SK-N-SH treated with all-trans-retinoic acid at 6 μM for 48 hours (cell line): ENCODE data around the gene KLHL25.

Experiments
- ATAC-seq: fragments of 200-7000 bp; cut with Tn5 transposase; 3 replicates; pipeline ENCODE4 v1.9.1; 2020; ENCODE audit warnings: mild to moderate bottlenecking, moderate library complexity
- ARNTL ChIP-seq: fragments of 450-650 bp; formaldehyde crosslinking; IDR thresholded peaks from 2 replicates; pipeline ENCODE4 v1.5.0; 2020; ENCODE audit warnings: low read depth, mild to moderate bottlenecking, moderate library complexity, borderline replicate concordance
- CSDC2 ChIP-seq: fragments of 250-450 bp; sonication (Bioruptor Pico); IDR thresholded peaks from 2 replicates; pipeline ENCODE4 v1.5.0; 2020; ENCODE audit warnings: mild to moderate bottlenecking, moderate library complexity
- ESRRG ChIP-seq: fragments of 250-450 bp; sonication (Bioruptor Pico); IDR thresholded peaks from 2 replicates; pipeline ENCODE4 v1.6.1; 2021; ENCODE audit warnings: mild to moderate bottlenecking
- GLIS3 ChIP-seq: fragments of 250-450 bp; sonication (Bioruptor Pico); IDR thresholded peaks from 2 replicates; pipeline ENCODE4 v1.5.0; 2020; ENCODE audit warnings: mild to moderate bottlenecking, moderate library complexity
- ISL1 ChIP-seq: fragments of 250-450 bp; sonication (Bioruptor Pico); IDR thresholded peaks from 2 replicates; pipeline ENCODE4 v2.1.2; 2022; ENCODE audit warnings: mild to moderate bottlenecking, moderate library complexity
- OSR1 ChIP-seq: fragments of 250-450 bp; sonication (Bioruptor Pico); IDR thresholded peaks from 2 replicates; pipeline ENCODE4 v1.8.0; 2022; ENCODE audit warnings: moderate library complexity, mild to moderate bottlenecking, inconsistent platforms
- POU6F1 ChIP-seq: fragments of 250-450 bp; sonication (Bioruptor Pico); IDR thresholded peaks from 2 replicates; pipeline ENCODE4 v1.8.0; 2021; ENCODE audit warnings: low read depth, mild to moderate bottlenecking, moderate library complexity, borderline replicate concordance
- PPARA ChIP-seq: fragments of 250-450 bp; sonication (Bioruptor Pico); IDR thresholded peaks from 2 replicates; pipeline ENCODE4 v1.5.0; 2020; ENCODE audit warnings: mild to moderate bottlenecking, borderline replicate concordance
- SNAI2 ChIP-seq: fragments of 250-450 bp; sonication (Bioruptor Pico); IDR thresholded peaks from 2 replicates; pipeline ENCODE4 v1.5.0; 2020; ENCODE audit warnings: mild to moderate bottlenecking, moderate library complexity
- TCF4 ChIP-seq: fragments of 250-450 bp; sonication (Bioruptor Pico); IDR thresholded peaks from 2 replicates; pipeline ENCODE4 v1.8.0; 2021; ENCODE audit warnings: mild to moderate bottlenecking, moderate library complexity, borderline replicate concordance
- TOX ChIP-seq: fragments of 250-450 bp; sonication (Bioruptor Pico); IDR thresholded peaks from 2 replicates; pipeline ENCODE4 v1.8.0; 2021; ENCODE audit warnings: mild to moderate bottlenecking, moderate library complexity, borderline replicate concordance
- ZC3H10 ChIP-seq: fragments of 250-450 bp; sonication (Bioruptor Pico); IDR thresholded peaks from 2 replicates; pipeline ENCODE4 v1.5.1; 2021; ENCODE audit warnings: mild to moderate bottlenecking, moderate library complexity
- ZFP3 ChIP-seq: fragments of 250-450 bp; sonication (Bioruptor Pico); IDR thresholded peaks from 2 replicates; pipeline ENCODE4 v1.5.0; 2020; ENCODE audit warnings: mild to moderate bottlenecking, moderate library complexity
- ZFP30 ChIP-seq: fragments of 450-650 bp; formaldehyde crosslinking; IDR thresholded peaks from 2 replicates; pipeline ENCODE4 v1.5.0; 2022; ENCODE audit warnings: mild to moderate bottlenecking, moderate library complexity
- ZNF565 ChIP-seq: fragments of 450-650 bp; formaldehyde crosslinking; conservative IDR thresholded peaks from 2 replicates; pipeline ENCODE4 v1.5.0; 2020; ENCODE audit warnings: low read depth, mild to moderate bottlenecking, moderate library complexity
- ZNF70 ChIP-seq: fragments of 450-650 bp; formaldehyde crosslinking; IDR thresholded peaks from 2 replicates; pipeline ENCODE4 v1.5.0; 2020; ENCODE audit warnings: mild to moderate bottlenecking, moderate library complexity
- ZNF8 ChIP-seq: fragments of 450-650 bp; formaldehyde crosslinking; IDR thresholded peaks from 2 replicates; pipeline ENCODE4 v1.5.0; 2020; ENCODE audit warnings: mild to moderate bottlenecking, moderate library complexity
- TF ChIP-seq, protein P1 (sequence below): fragments of 250-450 bp; sonication (Bioruptor Pico); IDR thresholded peaks from 2 replicates; pipeline ENCODE4 v1.5.1; 2021; ENCODE audit warnings: mild to moderate bottlenecking, moderate library complexity
- TF ChIP-seq, protein P2 (sequence below): fragments of 250-450 bp; sonication (Bioruptor Pico); IDR thresholded peaks from 2 replicates; pipeline ENCODE4 v1.5.0; 2020; ENCODE audit warnings: mild to moderate bottlenecking, moderate library complexity
- TF ChIP-seq, protein P3 (sequence below): fragments of 250-450 bp; sonication (Bioruptor Pico); IDR thresholded peaks from 2 replicates; pipeline ENCODE4 v1.8.0; 2020; ENCODE audit warnings: mild to moderate bottlenecking, moderate library complexity, borderline replicate concordance

Gene KLHL25

GRCh38 chr15:85785887-85786780 is 8.6 kb downstream of the KLHL25 start:
- ATAC-seq: peak; percentile 89
- TF ChIP-seq ZFP30 (CRISPR knock-in tag) (no peak), CSDC2 (CRISPR knock-in tag) (0 out of 2 replicates have a peak, but pooled peaks have one; percentile 20)

- no peak for ATAC-seq
- TF ChIP-seq POU6F1 (CRISPR knock-in tag): no peak
- TF ChIP-seq SNAI2 (CRISPR knock-in tag): no peak
- no peak for TF ChIP-seq TCF4
- no peak for TF ChIP-seq ZNF8 (CRISPR knock-in tag)
- TF ChIP-seq PPARA (CRISPR knock-in tag): no peak
- no peak for TF ChIP-seq ISL1 (CRISPR knock-in tag)
- TF ChIP-seq GLIS3 (CRISPR knock-in tag): no peak
Observed at GRCh38 chr15:85782064-85782463, 12.7 kb downstream of the KLHL25 start.

GRCh38 chr15:85781099-85781498 is 13.6 kb downstream of the KLHL25 start:
- ATAC-seq: no peak
- TF ChIP-seq, protein P1, sequence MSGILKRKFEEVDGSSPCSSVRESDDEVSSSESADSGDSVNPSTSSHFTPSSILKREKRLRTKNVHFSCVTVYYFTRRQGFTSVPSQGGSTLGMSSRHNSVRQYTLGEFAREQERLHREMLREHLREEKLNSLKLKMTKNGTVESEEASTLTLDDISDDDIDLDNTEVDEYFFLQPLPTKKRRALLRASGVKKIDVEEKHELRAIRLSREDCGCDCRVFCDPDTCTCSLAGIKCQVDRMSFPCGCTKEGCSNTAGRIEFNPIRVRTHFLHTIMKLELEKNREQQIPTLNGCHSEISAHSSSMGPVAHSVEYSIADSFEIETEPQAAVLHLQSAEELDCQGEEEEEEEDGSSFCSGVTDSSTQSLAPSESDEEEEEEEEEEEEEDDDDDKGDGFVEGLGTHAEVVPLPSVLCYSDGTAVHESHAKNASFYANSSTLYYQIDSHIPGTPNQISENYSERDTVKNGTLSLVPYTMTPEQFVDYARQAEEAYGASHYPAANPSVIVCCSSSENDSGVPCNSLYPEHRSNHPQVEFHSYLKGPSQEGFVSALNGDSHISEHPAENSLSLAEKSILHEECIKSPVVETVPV (CRISPR knock-in tag): no peak
- TF ChIP-seq OSR1 (CRISPR knock-in tag) (no peak), ESRRG (CRISPR knock-in tag) (no peak), ARNTL (CRISPR knock-in tag) (no peak), TCF4 (no peak), ZC3H10 (CRISPR knock-in tag) (no peak), ZFP30 (CRISPR knock-in tag) (no peak), ZNF565 (CRISPR knock-in tag) (no peak), ZFP3 (no peak), TOX (CRISPR knock-in tag) (no peak)
- TF ChIP-seq, protein P2, sequence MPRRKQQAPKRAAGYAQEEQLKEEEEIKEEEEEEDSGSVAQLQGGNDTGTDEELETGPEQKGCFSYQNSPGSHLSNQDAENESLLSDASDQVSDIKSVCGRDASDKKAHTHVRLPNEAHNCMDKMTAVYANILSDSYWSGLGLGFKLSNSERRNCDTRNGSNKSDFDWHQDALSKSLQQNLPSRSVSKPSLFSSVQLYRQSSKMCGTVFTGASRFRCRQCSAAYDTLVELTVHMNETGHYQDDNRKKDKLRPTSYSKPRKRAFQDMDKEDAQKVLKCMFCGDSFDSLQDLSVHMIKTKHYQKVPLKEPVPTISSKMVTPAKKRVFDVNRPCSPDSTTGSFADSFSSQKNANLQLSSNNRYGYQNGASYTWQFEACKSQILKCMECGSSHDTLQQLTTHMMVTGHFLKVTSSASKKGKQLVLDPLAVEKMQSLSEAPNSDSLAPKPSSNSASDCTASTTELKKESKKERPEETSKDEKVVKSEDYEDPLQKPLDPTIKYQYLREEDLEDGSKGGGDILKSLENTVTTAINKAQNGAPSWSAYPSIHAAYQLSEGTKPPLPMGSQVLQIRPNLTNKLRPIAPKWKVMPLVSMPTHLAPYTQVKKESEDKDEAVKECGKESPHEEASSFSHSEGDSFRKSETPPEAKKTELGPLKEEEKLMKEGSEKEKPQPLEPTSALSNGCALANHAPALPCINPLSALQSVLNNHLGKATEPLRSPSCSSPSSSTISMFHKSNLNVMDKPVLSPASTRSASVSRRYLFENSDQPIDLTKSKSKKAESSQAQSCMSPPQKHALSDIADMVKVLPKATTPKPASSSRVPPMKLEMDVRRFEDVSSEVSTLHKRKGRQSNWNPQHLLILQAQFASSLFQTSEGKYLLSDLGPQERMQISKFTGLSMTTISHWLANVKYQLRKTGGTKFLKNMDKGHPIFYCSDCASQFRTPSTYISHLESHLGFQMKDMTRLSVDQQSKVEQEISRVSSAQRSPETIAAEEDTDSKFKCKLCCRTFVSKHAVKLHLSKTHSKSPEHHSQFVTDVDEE: no peak
- TF ChIP-seq, protein P3, sequence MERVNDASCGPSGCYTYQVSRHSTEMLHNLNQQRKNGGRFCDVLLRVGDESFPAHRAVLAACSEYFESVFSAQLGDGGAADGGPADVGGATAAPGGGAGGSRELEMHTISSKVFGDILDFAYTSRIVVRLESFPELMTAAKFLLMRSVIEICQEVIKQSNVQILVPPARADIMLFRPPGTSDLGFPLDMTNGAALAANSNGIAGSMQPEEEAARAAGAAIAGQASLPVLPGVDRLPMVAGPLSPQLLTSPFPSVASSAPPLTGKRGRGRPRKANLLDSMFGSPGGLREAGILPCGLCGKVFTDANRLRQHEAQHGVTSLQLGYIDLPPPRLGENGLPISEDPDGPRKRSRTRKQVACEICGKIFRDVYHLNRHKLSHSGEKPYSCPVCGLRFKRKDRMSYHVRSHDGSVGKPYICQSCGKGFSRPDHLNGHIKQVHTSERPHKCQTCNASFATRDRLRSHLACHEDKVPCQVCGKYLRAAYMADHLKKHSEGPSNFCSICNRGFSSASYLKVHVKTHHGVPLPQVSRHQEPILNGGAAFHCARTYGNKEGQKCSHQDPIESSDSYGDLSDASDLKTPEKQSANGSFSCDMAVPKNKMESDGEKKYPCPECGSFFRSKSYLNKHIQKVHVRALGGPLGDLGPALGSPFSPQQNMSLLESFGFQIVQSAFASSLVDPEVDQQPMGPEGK (CRISPR knock-in tag): no peak

DNA sequence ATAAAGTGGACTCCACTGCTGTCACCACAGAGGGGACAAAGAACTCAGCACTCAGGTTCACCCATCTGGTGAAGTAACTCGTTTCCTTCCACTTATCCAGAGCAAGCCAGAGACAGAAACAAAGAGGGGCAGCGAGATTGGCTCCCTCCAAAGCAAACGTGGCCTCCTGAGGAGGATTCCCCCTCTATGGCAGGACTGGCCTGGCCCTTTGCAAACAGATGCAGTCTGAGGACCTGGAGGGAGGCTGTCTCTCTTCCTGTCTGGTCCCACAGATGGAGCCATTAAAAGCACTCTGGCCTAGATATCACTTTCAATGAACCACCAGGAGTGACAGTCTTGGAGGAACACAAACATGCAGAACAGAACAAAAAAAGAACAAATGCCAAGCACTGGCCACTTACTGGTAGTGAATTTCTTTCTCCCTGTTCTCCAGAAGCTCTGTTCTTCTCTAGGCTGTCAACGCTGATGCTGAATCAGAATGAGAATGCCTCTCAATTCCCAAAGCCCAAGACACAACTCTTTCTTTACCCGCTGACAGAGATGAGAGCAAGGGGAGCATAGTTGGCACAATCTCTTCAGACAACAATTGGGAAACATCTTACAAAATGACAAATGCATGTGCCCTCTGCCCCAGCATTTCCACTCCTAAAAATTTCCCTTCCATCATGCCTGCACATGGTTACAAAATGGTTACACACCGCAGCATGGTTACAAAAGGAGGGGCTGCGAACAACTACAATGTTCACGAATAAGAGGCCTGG is 14.3 kb downstream of the KLHL25 start:
- 0 out of 3 replicates have a peak, but pooled peaks have one; percentile 25 for ATAC-seq

More for the DNA sequence above, 14.3 kb downstream of the KLHL25 start:
- TF ChIP-seq ZNF70 (CRISPR knock-in tag) (peak; percentile 45; the same call in 1 of the 2 replicates), ISL1 (CRISPR knock-in tag) (no peak), POU6F1 (CRISPR knock-in tag) (no peak)
